Left renal cortex interstitium (tissue), 4 donors: ENCODE data around the gene BMP2K. TPM values are rescaled to one million over a fixed set of nuclear protein-coding genes. Genes with fewer than 3 reads are reported as not detected.
A peak's percentile ranks its signal among the peaks of the same experiment; 100 is the strongest.

ENCODE experiments used
- DNase-seq, 4 donors: peaks; one replicate each; pipeline ENCODE4 v3.0.0-alpha.2; 2013; ENCODE audit warnings: low read depth in 4 of 4, low spot score in 2 of 4, missing footprints in 1 of 4
- polyA plus RNA-seq, 4 donors: library from polyadenylated mRNA; unstranded; fragments of 120-200 nt; gene quantifications; one replicate each; pipeline ENCODE4 v1.2.1, GENCODE V29; 2013; ENCODE audit not compliant: insufficient read length in 4 of 4

BMP2K gene
- polyA plus RNA-seq, 4 donors: 21.1 to 29.7 (median 24.7) TPM

GRCh38 chr4:78763763-78764387 is 12.3 kb upstream of the BMP2K start:
- DNase-seq: no peak

- no peak for DNase-seq
Measured at GRCh38 chr4:78764498-78764961, 11.6 kb upstream of the BMP2K start.

- no peak for DNase-seq
Measured at GRCh38 chr4:78765432-78766006, 10.6 kb upstream of the BMP2K start.

GRCh38 chr4:78766026-78766425 is 10.1 kb upstream of the BMP2K start:
- DNase-seq: no peak

- no peak for DNase-seq
Measured at GRCh38 chr4:78766650-78767049, 9.5 kb upstream of the BMP2K start.

GRCh38 chr4:78767350-78767749 is 8.8 kb upstream of the BMP2K start:
- DNase-seq: no peak

- no peak for DNase-seq
Measured at GRCh38 chr4:78768452-78769180, 7.5 kb upstream of the BMP2K start.

GRCh38 chr4:78770091-78770642 is 6.0 kb upstream of the BMP2K start:
- DNase-seq: no peak

- DNase-seq: no peak
Measured at GRCh38 chr4:78772526-78773091, 3.5 kb upstream of the BMP2K start.

GRCh38 chr4:78774417-78774816 is 1.7 kb upstream of the BMP2K start:
- no peak for DNase-seq

- DNase-seq: peak in 3 of 4 donors; percentile 78 to 81 (median 79)
Measured at GRCh38 chr4:78775303-78776078, 659 bp upstream of the BMP2K start.

- DNase-seq: no peak
Measured at GRCh38 chr4:78776729-78777575, 802 bp downstream of the BMP2K start.

- no peak for DNase-seq
Measured at GRCh38 chr4:78777576-78777940, 1.4 kb downstream of the BMP2K start.

GRCh38 chr4:78778530-78778929 is 2.4 kb downstream of the BMP2K start:
- no peak for DNase-seq

- no peak for DNase-seq
Measured at GRCh38 chr4:78779280-78779679, 3.1 kb downstream of the BMP2K start.

- no peak for DNase-seq
Measured at GRCh38 chr4:78780093-78780492, 3.9 kb downstream of the BMP2K start.

GRCh38 chr4:78781139-78781538 is 5.0 kb downstream of the BMP2K start:
- DNase-seq: no peak

- no peak for DNase-seq
Measured at GRCh38 chr4:78781924-78782323, 5.8 kb downstream of the BMP2K start.

- DNase-seq: no peak
Measured at GRCh38 chr4:78784236-78784865, 8.2 kb downstream of the BMP2K start.
